A549 (cell line): ENCODE data around the gene KRT77. TPM values are rescaled to one million over a fixed set of nuclear protein-coding genes. Genes with fewer than 3 reads are reported as not detected.

Experiments used
- ATAC-seq, 2 experiments: fragments of 200-7000 bp in 1 of 2; fragments of >200 bp in 1 of 2; cut with Nextera tagmentation in 1 of 2; cut with Tn5 transposase in 1 of 2; 3 replicates each; pipeline versions ENCODE4 v1.8.0 to v1.9.1; 2018 to 2020; ENCODE audit warnings: mild to moderate bottlenecking in 1 of 2, moderate library complexity in 1 of 2
- CTCF ChIA-PET: fragments of 300-600 bp; sonication (Branson Sonifier 250); formaldehyde crosslinking; extraction: SDS; loops from one replicate; lab custom pipeline; 2021; ENCODE audit warnings: antibody characterized with exemption, inconsistent platforms; lab: Yijun Ruan, JAX
- POLR2A ChIA-PET: fragments of 350-600 bp; formaldehyde crosslinking; extraction: SDS; loops from one replicate; lab custom pipeline; 2021; ENCODE audit warnings: antibody characterized with exemption, inconsistent platforms; lab: Yijun Ruan, JAX
- DNase-seq, 2 experiments: peaks; one replicate each; pipeline versions ENCODE4 v3.0.0 to v3.0.0-alpha.2; 2011 to 2016; ENCODE audit warnings: low read depth in 1 of 2, low spot score in 1 of 2
- FAIRE-seq: peaks from 2 replicates; lab custom pipeline; 2011; peaks lifted over from hg19 to GRCh38; lab: Jason Lieb, UNC
- H3K27ac ChIP-seq, 2 experiments: fragments of >200 bp; sonication (Bioruptor Twin); formaldehyde crosslinking; 3 replicates each; pipeline ENCODE4 v1.5.1; 2016 to 2017
- H3K4me1 ChIP-seq: fragments of >200 bp; sonication (Bioruptor Twin); formaldehyde crosslinking; 3 replicates; pipeline ENCODE4 v1.6.1; 2016
- H3K4me2 ChIP-seq: fragments of >200 bp; sonication (Bioruptor Twin); formaldehyde crosslinking; 3 replicates; pipeline ENCODE4 v1.6.1; 2016
- H3K4me3 ChIP-seq: fragments of >200 bp; sonication (Bioruptor Twin); formaldehyde crosslinking; 3 replicates; pipeline ENCODE4 v1.5.1; 2016
- H3K9me3 ChIP-seq: fragments of >200 bp; sonication (Bioruptor Twin); formaldehyde crosslinking; 3 replicates; pipeline ENCODE4 v1.6.1; 2016
- BCL3 ChIP-seq: fragments of >200 bp; sonication (Bioruptor Twin); formaldehyde crosslinking; IDR thresholded peaks from 3 replicates; pipeline ENCODE4 v1.6.1; 2016
- BHLHE40 ChIP-seq: IDR thresholded peaks from 2 replicates; pipeline ENCODE4 v1.6.1; 2012; ENCODE audit warnings: low read depth, low read length, inconsistent platforms
- CHD4 ChIP-seq: fragments of 200-600 bp; sonication (generic); IDR thresholded peaks from 2 replicates; pipeline ENCODE4 v1.6.1; 2016; ENCODE audit warnings: antibody characterized with exemption, mild to moderate bottlenecking, borderline replicate concordance
- E2F6 ChIP-seq: IDR thresholded peaks from 2 replicates; pipeline ENCODE4 v1.6.1; 2012; ENCODE audit warnings: low read depth, borderline replicate concordance
- ELK1 ChIP-seq: fragments of 150-350 bp; IDR thresholded peaks from 2 replicates; pipeline ENCODE4 v1.6.1; 2014; ENCODE audit warnings: low read depth, mild to moderate bottlenecking, low read length
- FOSB ChIP-seq: fragments of 250-450 bp; sonication (Bioruptor Pico); IDR thresholded peaks from 2 replicates; pipeline ENCODE4 v1.5.0; 2020; ENCODE audit warnings: mild to moderate bottlenecking, moderate library complexity
- FOSL2 ChIP-seq, 2 experiments: fragments of 450-650 bp in 1 of 2; fragments of >200 bp in 1 of 2; sonication (Bioruptor Twin) in 1 of 2; formaldehyde crosslinking; IDR thresholded peaks; 2 replicates each; pipeline versions ENCODE4 v1.5.0 to v1.6.1; 2016 to 2020; ENCODE audit warnings: mild to moderate bottlenecking in 1 of 2, moderate library complexity in 1 of 2
- GATA3 ChIP-seq: IDR thresholded peaks from 2 replicates; pipeline ENCODE4 v1.6.1; 2012; ENCODE audit warnings: borderline replicate concordance
- HMGXB4 ChIP-seq: fragments of 250-450 bp; sonication (Bioruptor Pico); IDR thresholded peaks from 2 replicates; pipeline ENCODE4 v1.5.0; 2021; ENCODE audit warnings: mild to moderate bottlenecking, moderate library complexity, borderline replicate concordance
- HOXB13 ChIP-seq: fragments of 250-450 bp; sonication (Bioruptor Pico); IDR thresholded peaks from 2 replicates; pipeline ENCODE4 v1.5.0; 2020; ENCODE audit warnings: low read depth, mild to moderate bottlenecking, moderate library complexity
- MAFK ChIP-seq: fragments of 450-650 bp; IDR thresholded peaks from 2 replicates; pipeline ENCODE4 v1.6.1; 2014; ENCODE audit not compliant: partially characterized antibody
- MAX ChIP-seq: IDR thresholded peaks from 2 replicates; pipeline ENCODE4 v1.6.1; 2012
- NPAS2 ChIP-seq: fragments of 250-450 bp; sonication (Bioruptor Pico); IDR thresholded peaks from 2 replicates; pipeline ENCODE4 v1.8.0; 2022; ENCODE audit warnings: mild to moderate bottlenecking, moderate library complexity, borderline replicate concordance
- NR3C1 ChIP-seq: fragments of >200 bp; sonication (Bioruptor Twin); formaldehyde crosslinking; IDR thresholded peaks from 3 replicates; pipeline ENCODE4 v1.6.1; 2017
- PBX3 ChIP-seq: IDR thresholded peaks from 2 replicates; pipeline ENCODE4 v1.6.1; 2012
- PHF8 ChIP-seq: fragments of 200-600 bp; sonication (generic); IDR thresholded peaks from 2 replicates; pipeline ENCODE4 v1.6.1; 2016; ENCODE audit warnings: low read depth, mild to moderate bottlenecking, antibody characterized with exemption, moderate library complexity, borderline replicate concordance
- POLR2A ChIP-seq: IDR thresholded peaks from 2 replicates; pipeline ENCODE4 v1.6.1; 2012; ENCODE audit warnings: mild to moderate bottlenecking, low read length
- POLR2AphosphoS2 ChIP-seq: conservative IDR thresholded peaks from 2 replicates; pipeline ENCODE4 v1.6.1; 2012; ENCODE audit warnings: low read length, improper control_type of control experiment, inconsistent platforms
- RFX5 ChIP-seq: fragments of 450-650 bp; IDR thresholded peaks from 2 replicates; pipeline ENCODE4 v1.7.1; 2014; ENCODE audit warnings: antibody characterized with exemption, mild to moderate bottlenecking, moderate library complexity
- SMC3 ChIP-seq: fragments of >200 bp; sonication (Bioruptor Twin); formaldehyde crosslinking; IDR thresholded peaks from 3 replicates; pipeline ENCODE4 v1.6.1; 2018; ENCODE audit warnings: inconsistent platforms
- TP53 ChIP-seq: fragments of 250-450 bp; sonication (Bioruptor Pico); IDR thresholded peaks from 2 replicates; pipeline ENCODE4 v1.5.0; 2021; ENCODE audit warnings: mild to moderate bottlenecking, moderate library complexity
- USF2 ChIP-seq: fragments of 450-650 bp; IDR thresholded peaks from 2 replicates; pipeline ENCODE4 v1.6.1; 2014; ENCODE audit warnings: antibody characterized with exemption
- WGBS: methylation state at CpG from one replicate; pipeline ENCODE4 v1.1.6; 2017; ENCODE audit errors: missing lambda C conversion rate; 5-methylcytosine and 5-hydroxymethylcytosine counted together
- polyA plus RNA-seq, 4 experiments: library from polyadenylated mRNA; depleted of rRNA in 3 of 4; stranded (reverse); fragments of >200 nt; fragmentation: RNase III in 1 of 4; extraction: RNeasy Plus Mini Kit Qiagen cat#74134 plus additional on column Dnase treatment in 1 of 4; gene quantifications; 2 replicates in 3 of 4; 3 replicates in 1 of 4; pipeline ENCODE4 v1.2.3, GENCODE V29; 2011 to 2017

The KRT77 gene
- polyA plus RNA-seq, 2 of the 4 experiments (the other 2 are of a cell fraction): 0.03 TPM; not detected in 1

GRCh38 chr12:52680363-52680762, 23.0 kb downstream of the KRT77 start, which contains the start of gene KRT1:
TSS of gene KRT1 (minus strand) at chr12:52680407. CDS start at chr12:52680348, 59 bp downstream.
- Histone ChIP-seq H3K27ac (no peak within 1 kb of the TSS), H3K9me3 (no peaks in the 10 kb centered on the region), H3K4me3 (no peak within 1 kb of the TSS), H3K4me2 (no peak within 1 kb of the TSS), H3K4me1 (no peaks in the 10 kb centered on the region)
- 50% methylated on average over 3 of the region's 3 CpGs for WGBS
- DNase-seq (no peak), FAIRE-seq (no peak), ATAC-seq (no peak)
- ChIA-PET CTCF (interaction anchor here (0.8 kb wide), 1 partner anchor 97 kb away, joined by 3 read pairs; no protein-coding TSS in a partner anchor), POLR2A (no interaction called here)
- TF ChIP-seq MAFK (peak; percentile 61), NPAS2 (no peak)

GRCh38 chr12:52679875-52680274, 23.4 kb downstream of the KRT77 start:
- DNase-seq (no peak), ATAC-seq (no peak), FAIRE-seq (no peak)
- POLR2A ChIA-PET: no interaction called here
- Histone ChIP-seq H3K4me2 (no peak overlapping the region), H3K27ac (no peak overlapping the region), H3K4me1 (no peaks in the 10 kb centered on the region), H3K4me3 (no peak overlapping the region), H3K9me3 (no peaks in the 10 kb centered on the region)
- TF ChIP-seq RFX5 (no peak), ELK1 (no peak), TP53 (CRISPR knock-in tag) (no peak), FOSB (no peak), BCL3 (no peak), HMGXB4 (CRISPR knock-in tag) (no peak), PBX3 (no peak), POLR2AphosphoS2 (no peak), POLR2A (no peak), E2F6 (no peak), PHF8 (no peak), MAX (no peak), HOXB13 (no peak), GATA3 (no peak), CHD4 (no peak), SMC3 (no peak), NR3C1 (no peak), FOSL2 (IDR thresholded peaks at IDR 0.05) (no peak), FOSL2 (CRISPR knock-in tag; IDR thresholded peaks at IDR 0.05) (no peak), USF2 (no peak), BHLHE40 (no peak)
- 65% methylated on average over 5 of the region's 5 CpGs for WGBS
- CTCF ChIA-PET: no interaction called here
